Gastrocnemius medialis (tissue), 4 donors: Measurements from ENCODE around the gene OPCML.

ENCODE experiments used
- POLR2A ChIP-seq, 2 donors: fragments of 450-650 bp; IDR thresholded peaks; one replicate each; pipeline ENCODE4 v1.6.1; 2017; ENCODE audit warnings: antibody characterized with exemption in 2 of 2, mild to moderate bottlenecking in 2 of 2, moderate library complexity in 2 of 2
- TF ChIP-seq, protein P1 (sequence below), 5 experiments: fragments of 450-650 bp in 3 of 5; fragments of 200-600 bp in 2 of 5; sonication (generic) in 2 of 5; IDR thresholded peaks in 4 of 5; conservative IDR thresholded peaks in 1 of 5; 1 replicate in 4 of 5; 2 replicates in 1 of 5; pipeline ENCODE4 v1.5.1; 2016 to 2019; ENCODE audit warnings: antibody characterized with exemption in 5 of 5, mild to moderate bottlenecking in 3 of 5, moderate library complexity in 3 of 5

DNA sequence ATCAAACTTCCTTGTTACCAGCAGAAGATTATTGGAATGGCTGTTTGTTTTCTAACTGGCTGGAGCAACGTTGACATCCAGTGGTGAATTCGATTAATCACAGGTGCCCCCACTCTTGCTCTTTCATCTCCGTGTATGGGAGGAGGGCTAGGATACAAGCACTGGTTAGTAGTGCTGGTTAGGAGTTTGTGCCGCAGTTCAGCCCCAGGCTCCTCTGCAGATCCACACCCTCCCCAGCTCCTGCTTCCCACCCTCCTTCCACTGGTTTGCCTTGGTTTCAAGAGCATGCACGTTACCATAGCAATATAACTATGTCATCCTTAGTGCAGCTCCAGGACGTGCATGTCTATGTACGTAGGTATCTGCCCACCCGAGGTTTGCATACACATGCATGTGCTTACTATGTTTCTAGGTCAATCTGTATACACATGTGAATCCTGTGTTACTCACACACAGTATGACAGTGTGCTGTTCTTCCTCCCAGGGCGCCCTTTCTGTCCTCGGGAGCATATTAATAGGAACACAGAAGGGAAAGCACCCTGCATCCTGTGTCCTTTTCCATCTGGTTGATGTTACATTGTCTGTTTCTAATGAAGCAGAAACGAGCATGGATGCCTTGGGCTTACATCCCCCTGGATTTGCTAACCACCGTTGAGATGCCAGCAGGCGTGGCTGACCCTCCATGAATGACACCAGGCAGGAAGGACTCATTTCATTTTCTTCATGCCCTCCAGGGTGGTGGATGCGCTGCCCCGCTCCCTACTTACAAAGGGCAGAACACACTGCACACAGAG lies 539.3 kb downstream of the OPCML start:
- TF ChIP-seq, protein P1, sequence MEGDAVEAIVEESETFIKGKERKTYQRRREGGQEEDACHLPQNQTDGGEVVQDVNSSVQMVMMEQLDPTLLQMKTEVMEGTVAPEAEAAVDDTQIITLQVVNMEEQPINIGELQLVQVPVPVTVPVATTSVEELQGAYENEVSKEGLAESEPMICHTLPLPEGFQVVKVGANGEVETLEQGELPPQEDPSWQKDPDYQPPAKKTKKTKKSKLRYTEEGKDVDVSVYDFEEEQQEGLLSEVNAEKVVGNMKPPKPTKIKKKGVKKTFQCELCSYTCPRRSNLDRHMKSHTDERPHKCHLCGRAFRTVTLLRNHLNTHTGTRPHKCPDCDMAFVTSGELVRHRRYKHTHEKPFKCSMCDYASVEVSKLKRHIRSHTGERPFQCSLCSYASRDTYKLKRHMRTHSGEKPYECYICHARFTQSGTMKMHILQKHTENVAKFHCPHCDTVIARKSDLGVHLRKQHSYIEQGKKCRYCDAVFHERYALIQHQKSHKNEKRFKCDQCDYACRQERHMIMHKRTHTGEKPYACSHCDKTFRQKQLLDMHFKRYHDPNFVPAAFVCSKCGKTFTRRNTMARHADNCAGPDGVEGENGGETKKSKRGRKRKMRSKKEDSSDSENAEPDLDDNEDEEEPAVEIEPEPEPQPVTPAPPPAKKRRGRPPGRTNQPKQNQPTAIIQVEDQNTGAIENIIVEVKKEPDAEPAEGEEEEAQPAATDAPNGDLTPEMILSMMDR (IDR thresholded peaks at IDR 0.05 in 4 of 5, conservative IDR thresholded peaks at IDR 0.05 in 1 of 5): no peak
- no peak for TF ChIP-seq POLR2A (IDR thresholded peaks at IDR 0.05)
